ENCODE measurements around the gene RUNX2. TPM values are rescaled to one million over a fixed set of nuclear protein-coding genes. Genes with fewer than 3 reads are reported as not detected.

Gene RUNX2
- total and polyA plus RNA-seq, 12 donors: 0.20 to 3.0 (median 1.6) TPM

DNA sequence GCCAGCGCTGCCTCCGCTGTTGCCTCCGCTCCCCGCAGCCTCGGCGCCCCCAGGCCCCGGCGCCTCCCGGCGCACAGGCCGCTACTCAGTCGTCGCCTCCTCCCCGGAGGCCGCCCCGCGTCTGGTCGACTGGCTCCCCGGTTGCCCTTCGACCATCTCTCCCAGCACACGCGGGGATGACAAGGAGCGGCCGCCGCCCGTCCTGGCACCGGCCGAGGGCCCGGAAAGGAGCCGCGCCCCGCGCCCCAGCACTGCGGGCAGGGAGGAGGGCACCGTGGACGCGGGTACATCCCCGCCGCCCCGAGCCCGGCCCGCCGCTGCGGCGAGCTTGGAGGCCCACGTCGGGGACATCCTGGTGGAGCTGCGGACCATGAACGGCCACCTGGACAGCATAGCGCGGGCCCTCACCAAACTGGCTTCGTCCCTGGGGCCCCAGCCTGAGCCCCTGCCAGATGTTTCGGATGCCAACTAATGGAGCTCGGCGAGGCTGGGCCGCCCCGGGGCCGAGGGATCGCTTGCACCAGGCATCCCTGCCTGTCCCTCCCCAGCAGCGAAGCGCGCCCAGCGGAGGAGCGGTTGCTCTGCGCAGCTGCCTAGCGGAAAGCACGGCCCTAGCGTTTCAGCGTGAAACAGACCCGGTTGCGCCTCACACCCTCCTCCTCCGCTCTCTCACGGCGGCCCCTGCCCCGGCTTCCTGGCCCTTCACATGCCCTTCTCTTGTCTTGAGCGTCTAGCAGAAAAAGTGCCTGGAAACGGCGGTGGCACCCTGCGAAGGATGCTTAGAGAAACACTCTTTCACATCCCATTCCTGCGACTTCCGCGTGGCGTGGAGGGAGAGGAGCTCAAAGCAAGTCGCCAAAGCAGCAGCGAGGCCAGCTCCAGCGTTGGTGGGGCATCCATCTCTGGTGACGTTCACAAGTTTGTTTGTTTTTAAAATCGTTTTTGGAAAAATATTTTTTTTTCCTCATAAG, 335.4 kb downstream of the RUNX2 start:
- Histone ChIP-seq H3K36me3 (no peaks in the 10 kb centered on the region), H3K27me3 (peaks cover 5 to 61% (median 47%) of the 10 kb centered on the region in 7 donors), H3K27ac (no peak overlapping the region), H3K4me3 (peak overlapping the region in 9 of 10 donors; percentile 1 to 42 (median 32)), H3K4me1 (peaks cover 0 to 14% (median 3%) of the 10 kb centered on the region in 9 donors), H3K9me3 (no peaks in the 10 kb centered on the region)
- intact Hi-C loops (cut with DNase I): no loop called here
- TF ChIP-seq CTCF (IDR thresholded peaks at IDR 0.05): peak in 1 of 9 donors; percentile 6
- peak in 1 of 2 donors; percentile 29 for DNase-seq
- 6 to 8% methylated on average over 87 to 88 of the region's 88 CpGs for WGBS, 2 donors
- ATAC-seq: peak in 7 of 8 donors; percentile 42 to 64 (median 59)

- TF ChIP-seq CTCF (IDR thresholded peaks at IDR 0.05): no peak
- intact Hi-C loops (cut with DNase I): no loop called here
- Histone ChIP-seq H3K9me3 (no peaks in the 10 kb centered on the region), H3K27me3 (peaks cover 5 to 66% (median 47%) of the 10 kb centered on the region in 7 donors), H3K4me3 (no peak overlapping the region), H3K36me3 (no peaks in the 10 kb centered on the region), H3K27ac (no peak overlapping the region), H3K4me1 (peaks cover 0 to 14% (median 3%) of the 10 kb centered on the region in 9 donors)
- ATAC-seq: no peak
- no peak for DNase-seq
- 91 to 93% methylated on average over 6 of the region's 6 CpGs for WGBS, 2 donors
These were observed 336.6 kb downstream of the RUNX2 start for GRCh38 chr6:45664707-45665106.

DNA sequence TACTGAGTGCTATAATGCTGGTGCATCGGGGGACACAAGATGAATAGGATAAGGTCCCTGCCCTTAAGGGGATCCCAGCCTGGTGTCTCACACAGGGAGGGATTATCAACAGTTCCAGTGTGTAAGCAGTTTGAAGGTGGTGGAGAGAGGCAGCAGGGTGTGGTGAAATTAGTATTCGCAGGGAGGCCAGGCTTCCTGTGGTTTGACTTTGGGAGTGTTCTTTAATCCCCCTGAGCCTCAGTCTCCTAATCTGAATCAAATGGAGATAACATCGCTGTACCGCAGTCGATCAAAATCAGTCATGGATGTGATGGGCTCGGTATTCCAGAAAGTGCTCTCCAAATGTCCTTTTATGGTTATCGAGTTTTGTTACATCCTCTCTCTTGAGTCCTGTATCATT, 337.7 kb downstream of the RUNX2 start:
- Histone ChIP-seq H3K9me3 (no peaks in the 10 kb centered on the region), H3K4me3 (no peak overlapping the region), H3K36me3 (no peaks in the 10 kb centered on the region), H3K27ac (no peak overlapping the region), H3K4me1 (peaks cover 0 to 14% (median 3%) of the 10 kb centered on the region in 9 donors), H3K27me3 (peaks cover 5 to 66% (median 45%) of the 10 kb centered on the region in 7 donors)
- DNase-seq: no peak
- TF ChIP-seq CTCF (IDR thresholded peaks at IDR 0.05): no peak
- no peak for ATAC-seq
- 81 to 83% methylated on average over 7 of the region's 7 CpGs for WGBS, 2 donors
- intact Hi-C loops (cut with DNase I): no loop called here

DNA sequence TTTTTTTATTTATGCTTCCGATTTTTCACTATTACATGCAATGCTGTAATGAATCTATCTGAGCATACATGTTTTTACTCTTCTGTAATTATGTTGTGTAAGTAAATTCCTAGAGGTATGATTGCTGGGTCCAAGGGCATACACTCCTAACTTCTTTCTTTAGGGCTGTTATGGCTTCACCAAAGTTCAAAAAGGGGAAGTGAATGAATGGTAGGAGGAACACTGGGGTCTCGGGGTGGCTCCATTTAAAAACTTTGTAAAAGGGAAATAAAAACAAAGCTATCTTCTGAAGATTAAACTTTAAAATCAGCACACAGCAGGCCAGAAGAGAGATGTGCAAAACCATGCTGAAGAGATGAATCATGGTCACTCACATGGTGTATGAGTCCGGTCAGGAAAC, 338.7 kb downstream of the RUNX2 start:
- Histone ChIP-seq H3K36me3 (no peaks in the 10 kb centered on the region), H3K4me3 (no peak overlapping the region), H3K9me3 (no peaks in the 10 kb centered on the region), H3K27me3 (peaks cover 5 to 66% (median 44%) of the 10 kb centered on the region in 7 donors), H3K27ac (no peak overlapping the region), H3K4me1 (peaks cover 0 to 14% (median 3%) of the 10 kb centered on the region in 9 donors)
- intact Hi-C loops (cut with DNase I): no loop called here
- no peak for ATAC-seq
- 81 to 83% methylated on average over 3 of the region's 3 CpGs for whole genome bisulfite sequencing, 2 donors
- no peak for TF ChIP-seq CTCF (IDR thresholded peaks at IDR 0.05)
- no peak for DNase-seq
